ENCODE results near the gene CARD19. TPM values are rescaled to one million over a fixed set of nuclear protein-coding genes. Genes with fewer than 3 reads are reported as not detected.

The CARD19 gene
- total and polyA plus RNA-seq, 8 donors: 4.3 to 20.4 (median 8.1) TPM

DNA sequence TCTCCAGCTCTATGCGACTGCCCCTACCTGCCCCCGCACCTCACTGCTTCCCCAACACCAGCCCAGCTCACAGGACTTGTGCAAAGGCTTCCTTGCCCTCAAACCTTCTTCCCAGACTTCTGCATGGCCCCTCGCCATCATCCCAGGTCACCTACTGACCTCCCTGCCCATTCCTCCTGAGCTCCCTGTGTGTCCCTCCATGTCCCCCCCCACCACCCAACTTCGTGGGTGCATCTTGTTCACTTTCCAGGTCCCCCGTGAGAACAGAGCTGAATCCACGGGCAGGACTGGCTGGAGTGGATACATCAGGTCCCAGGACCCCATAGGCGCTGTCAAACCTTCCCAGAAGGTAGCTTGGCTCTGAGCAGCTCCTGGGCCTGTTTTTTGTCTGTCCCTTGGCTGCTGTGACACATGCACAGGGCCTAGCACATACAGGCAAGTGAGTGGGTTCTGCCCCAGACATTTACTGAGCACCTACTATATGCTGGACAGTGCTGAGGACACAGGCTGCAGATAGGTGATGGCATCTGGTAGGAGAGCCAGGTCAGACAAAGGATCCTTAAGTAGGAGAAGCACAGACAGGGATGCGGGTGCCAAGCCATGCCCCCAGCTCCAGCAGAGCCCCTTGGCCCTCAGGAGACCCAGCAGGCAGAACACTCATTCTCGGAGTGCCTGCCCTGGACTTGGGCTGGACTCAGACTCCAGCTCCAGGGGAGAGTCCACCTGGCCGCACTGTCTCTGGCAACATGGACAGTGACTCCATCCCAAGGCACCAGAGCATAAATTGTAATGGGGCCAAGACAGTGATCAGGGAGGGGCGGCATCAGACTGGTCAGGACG, 23.1 kb downstream of the CARD19 start:
- ATAC-seq (no peak), FAIRE-seq (no peak), DNase-seq (peak in 4 of 6 donors; percentile 17 to 33 (median 20))
- Histone ChIP-seq H3K36me3 (peaks cover 0 to 10% (median 10%) of the 10 kb centered on the region in 3 donors), H3K9me3 (no peaks in the 10 kb centered on the region), H3K27ac (peak overlapping the region in 2 of 4 donors; percentile 39 to 64), H3K4me3 (no peak overlapping the region), H3K27me3 (no peaks in the 10 kb centered on the region), H3K4me1 (peaks cover 3 to 9% (median 4%) of the 10 kb centered on the region in 3 donors)
- no peak for TF ChIP-seq CTCF (IDR thresholded peaks at IDR 0.05)
- intact Hi-C loops (cut with DNase I): no loop called here
- WGBS, 2 donors: 87 to 88% methylated on average over 12 of the region's 12 CpGs

GRCh38 chr9:93119703-93119952, 23.6 kb downstream of the CARD19 start:
- DNase-seq (no peak), ATAC-seq (no peak), FAIRE-seq (no peak)
- H3K9me3 ChIP-seq: no peaks in the 10 kb centered on the region
- H3K27me3 ChIP-seq: no peaks in the 10 kb centered on the region
- H3K4me1 ChIP-seq: peaks cover 3 to 9% (median 4%) of the 10 kb centered on the region in 3 donors
- H3K27ac ChIP-seq: peak overlapping the region in 2 of 4 donors; percentile 39 to 64
- WGBS, 2 donors: 67 to 69% methylated on average over 5 of the region's 5 CpGs
- no peak overlapping the region for H3K4me3 ChIP-seq
- intact Hi-C loops (cut with DNase I): no loop called here
- no peak for TF ChIP-seq CTCF (IDR thresholded peaks at IDR 0.05)
- peaks cover 0 to 11% (median 11%) of the 10 kb centered on the region in 3 donors for H3K36me3 ChIP-seq

DNA sequence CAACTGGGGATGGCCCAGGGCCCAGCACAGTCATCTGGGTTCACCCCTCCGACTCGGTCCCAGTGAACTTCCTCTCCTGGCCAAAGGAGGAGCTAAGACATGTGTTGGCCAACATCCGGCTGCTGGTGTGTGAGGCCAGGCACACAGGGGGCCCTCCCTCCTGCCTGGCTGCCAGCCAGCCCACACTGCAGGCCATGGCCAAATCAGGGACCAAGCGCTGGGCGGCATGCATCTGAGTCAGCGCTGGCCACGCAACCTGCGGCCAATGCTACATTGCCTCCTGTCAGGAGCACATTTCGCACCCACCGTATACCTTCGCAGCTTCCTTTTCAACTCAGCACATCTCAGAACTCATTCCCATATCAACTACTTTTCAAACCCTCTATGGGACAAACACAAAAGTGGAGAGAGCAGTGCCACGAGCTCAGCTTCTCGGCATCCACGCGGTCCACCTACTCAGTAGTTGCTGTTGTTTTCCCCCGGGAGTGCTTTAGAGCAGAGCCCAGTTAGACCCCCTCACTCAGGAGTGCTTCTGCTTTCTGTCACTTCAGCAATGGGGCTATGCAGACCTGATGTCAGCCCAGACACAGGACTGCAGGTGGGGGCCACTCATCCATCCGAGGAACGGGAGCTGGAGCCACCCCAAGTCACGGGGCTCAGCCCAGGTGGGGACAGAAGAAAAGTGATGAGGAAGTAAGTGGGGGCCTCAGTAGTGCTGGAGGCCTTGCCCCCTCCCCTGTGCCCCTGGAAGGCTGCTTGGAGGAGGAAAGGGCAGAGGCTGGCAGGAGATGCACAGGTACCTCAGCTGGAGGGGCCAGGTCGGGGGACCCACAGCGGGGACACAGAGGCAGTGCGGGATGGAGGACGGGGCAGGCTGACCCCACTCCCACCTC, 24.2 kb downstream of the CARD19 start:
- DNase-seq: peak; percentile 85 to 94 (median 92)
- WGBS, 2 donors: 41 to 52% methylated on average over 23 of the region's 23 CpGs
- H3K36me3 ChIP-seq: peaks cover 0 to 17% (median 11%) of the 10 kb centered on the region in 3 donors
- peaks cover 3 to 9% (median 4%) of the 10 kb centered on the region in 3 donors for H3K4me1 ChIP-seq
- no peak for FAIRE-seq
- intact Hi-C loops (cut with DNase I): no loop called here
- no peak overlapping the region for H3K4me3 ChIP-seq
- H3K9me3 ChIP-seq: no peaks in the 10 kb centered on the region
- H3K27me3 ChIP-seq: no peaks in the 10 kb centered on the region
- peak in 3 of 4 donors; percentile 26 to 43 (median 31) for TF ChIP-seq CTCF (IDR thresholded peaks at IDR 0.05)
- ATAC-seq: peak; percentile 89 to 92 (median 90)
- peak overlapping the region in 2 of 4 donors; percentile 39 to 64 for H3K27ac ChIP-seq

DNA sequence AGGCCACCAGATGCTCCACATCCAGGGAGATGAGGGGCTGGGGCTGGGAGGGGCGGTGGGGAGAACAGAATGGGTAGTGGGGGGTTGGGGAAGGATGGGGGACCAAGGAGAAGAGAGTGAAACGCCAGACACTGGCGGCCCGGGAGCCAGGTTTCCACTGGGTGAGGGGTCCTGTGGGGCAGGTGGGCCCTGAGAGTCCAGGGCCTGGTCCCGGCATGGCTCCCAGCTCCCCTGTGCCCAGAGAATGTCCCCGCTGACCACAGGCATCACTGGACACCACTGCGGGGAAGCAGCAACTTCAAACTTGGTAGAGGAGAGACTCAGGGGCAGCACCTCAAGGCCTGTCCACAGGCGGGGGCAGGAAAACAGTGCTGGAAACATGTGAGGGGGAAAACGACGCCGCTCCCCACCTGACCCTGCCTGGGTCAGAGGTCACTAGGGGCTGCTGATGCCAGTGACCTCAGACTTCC, 24.9 kb downstream of the CARD19 start:
- FAIRE-seq: no peak

More for the DNA sequence above, 24.9 kb downstream of the CARD19 start:
- Histone ChIP-seq H3K27ac (peak overlapping the region in 2 of 4 donors; percentile 39 to 62), H3K36me3 (peaks cover 0 to 23% (median 11%) of the 10 kb centered on the region in 3 donors), H3K4me3 (no peak overlapping the region), H3K4me1 (peaks cover 3 to 9% (median 4%) of the 10 kb centered on the region in 3 donors), H3K9me3 (no peaks in the 10 kb centered on the region), H3K27me3 (no peaks in the 10 kb centered on the region)
- intact Hi-C loops (cut with DNase I): no loop called here
- peak in 4 of 6 donors; percentile 13 to 63 (median 42) for DNase-seq
- TF ChIP-seq CTCF (IDR thresholded peaks at IDR 0.05): no peak
- WGBS, 2 donors: 90 to 91% methylated on average over 11 of the region's 11 CpGs
- no peak for ATAC-seq

All from pancreas (tissue), 10 donors.